NCI-H345 treated with DMSO at 0.1 percent for 48 hours (cell line): ENCODE measurements around the gene SULT6B1.

Source experiments
- DNase-seq: peaks from one replicate; lab custom pipeline; 2025; ENCODE audit not compliant: unreplicated experiment; lab: John Stamatoyannopoulos, UW

The SULT6B1 gene

GRCh38 chr2:37153224-37153623, 35.2 kb downstream of the SULT6B1 start:
- DNase-seq, result no peak

- no peak for DNase-seq
Observed at GRCh38 chr2:37149626-37150322, 38.7 kb downstream of the SULT6B1 start.

- DNase-seq, result no peak
Observed at GRCh38 chr2:37148325-37148724, 40.1 kb downstream of the SULT6B1 start.

GRCh38 chr2:37146062-37146461, 42.4 kb downstream of the SULT6B1 start:
- no peak for DNase-seq

- DNase-seq, result no peak
Observed at GRCh38 chr2:37143974-37144373, 44.5 kb downstream of the SULT6B1 start.

- DNase-seq, result no peak
Observed at GRCh38 chr2:37142546-37142945, 45.9 kb downstream of the SULT6B1 start.

GRCh38 chr2:37132914-37133313, 55.6 kb downstream of the SULT6B1 start:
- no peak for DNase-seq

GRCh38 chr2:37125416-37125815, 63.1 kb downstream of the SULT6B1 start:
- no peak for DNase-seq

GRCh38 chr2:37119157-37119556, 69.3 kb downstream of the SULT6B1 start:
- no peak for DNase-seq
